Uterus (tissue), 4 donors: ENCODE results near the gene TRIP13. TPM values are rescaled to one million over a fixed set of nuclear protein-coding genes. Genes with fewer than 3 reads are reported as not detected.

Source experiments
- DNase-seq, 2 donors: peaks; one replicate each; pipeline ENCODE4 v3.0.0-alpha.2; 2019 to 2020
- H3K27ac ChIP-seq, 2 donors: fragments of 200-600 bp; sonication (generic); 1 replicate in 1 of 2; 2 replicates in 1 of 2; pipeline ENCODE4 v1.5.1; 2016 to 2018
- H3K27me3 ChIP-seq, 2 donors: fragments of 200-600 bp; sonication (generic); one replicate each; pipeline ENCODE4 v1.5.1; 2018 to 2019; ENCODE audit warnings: control low read depth in 1 of 2
- H3K36me3 ChIP-seq, 2 donors: fragments of 200-600 bp; sonication (generic); one replicate each; pipeline ENCODE4 v1.5.1; 2019; ENCODE audit warnings: control low read depth in 1 of 2
- H3K4me1 ChIP-seq, 2 donors: fragments of 200-600 bp; sonication (generic); one replicate each; pipeline ENCODE4 v1.5.1; 2018 to 2019; ENCODE audit warnings: control low read depth in 1 of 2
- H3K4me3 ChIP-seq, 2 donors: fragments of 200-600 bp; sonication (generic); 1 replicate in 1 of 2; 2 replicates in 1 of 2; pipeline ENCODE4 v1.5.1; 2018 to 2019; ENCODE audit warnings: mild to moderate bottlenecking in 1 of 2
- H3K9me3 ChIP-seq, 2 donors: fragments of 200-600 bp; sonication (generic); one replicate each; pipeline ENCODE4 v1.5.1; 2019; ENCODE audit warnings: control low read depth in 1 of 2
- CTCF ChIP-seq, 4 experiments: fragments of 200-600 bp in 2 of 4; fragments of 450-650 bp in 2 of 4; sonication (generic) in 2 of 4; IDR thresholded peaks; one replicate each; pipeline ENCODE4 v1.5.1; 2016 to 2019; ENCODE audit warnings: antibody characterized with exemption in 4 of 4, mild to moderate bottlenecking in 2 of 4, moderate library complexity in 1 of 4
- POLR2A ChIP-seq, 2 donors: fragments of 450-650 bp; IDR thresholded peaks; one replicate each; pipeline ENCODE4 v1.6.1; 2016; ENCODE audit warnings: antibody characterized with exemption in 2 of 2, mild to moderate bottlenecking in 1 of 2, moderate library complexity in 1 of 2
- intact Hi-C: fragments of 100-400 bp; cut with DNase I; formaldehyde crosslinking; loops from one replicate; pipeline ENCODE4 v1.15.1; 2023; ENCODE audit warnings: low total_unique reads
- total RNA-seq, 4 donors: library from RNA; depleted of rRNA in 3 of 4; stranded (reverse); fragments of >200 nt in 3 of 4; gene quantifications; one replicate each; pipeline versions ENCODE4 v1.1.0 to v1.2.4, GENCODE V29; 2014 to 2023
- donor health status: DM: yes; HTN: yes; CAD: no.

The TRIP13 gene
- total RNA-seq, 4 donors from 2014 or later, result 1.2 to 10.5 (median 1.3) TPM; not detected in 1

GRCh38 chr5:965604-966344 lies 73.1 kb downstream of the TRIP13 start:
- H3K4me3 ChIP-seq, result no peak overlapping the region
- no peaks in the 10 kb centered on the region for H3K4me1 ChIP-seq
- H3K36me3 ChIP-seq, result no peaks in the 10 kb centered on the region
- peaks cover 0 to 6% of the 10 kb centered on the region in 2 donors for H3K27me3 ChIP-seq
- no peak for TF ChIP-seq CTCF (IDR thresholded peaks at IDR 0.05)
- TF ChIP-seq POLR2A (IDR thresholded peaks at IDR 0.05), result no peak
- intact Hi-C loops, result no loop called here
- DNase-seq, result no peak
- H3K9me3 ChIP-seq, result no peaks in the 10 kb centered on the region
- no peak overlapping the region for H3K27ac ChIP-seq

GRCh38 chr5:966345-966710 lies 73.6 kb downstream of the TRIP13 start:
- no peaks in the 10 kb centered on the region for H3K4me1 ChIP-seq
- no peak overlapping the region for H3K27ac ChIP-seq
- H3K4me3 ChIP-seq, result no peak overlapping the region
- H3K36me3 ChIP-seq, result no peaks in the 10 kb centered on the region
- no peaks in the 10 kb centered on the region for H3K9me3 ChIP-seq
- TF ChIP-seq CTCF (IDR thresholded peaks at IDR 0.05), result no peak
- TF ChIP-seq POLR2A (IDR thresholded peaks at IDR 0.05), result no peak
- intact Hi-C loops, result no loop called here
- no peak for DNase-seq
- H3K27me3 ChIP-seq, result peaks cover 0 to 6% of the 10 kb centered on the region in 2 donors

- intact Hi-C loops, result no loop called here
- H3K4me1 ChIP-seq, result no peaks in the 10 kb centered on the region
- H3K9me3 ChIP-seq, result no peaks in the 10 kb centered on the region
- TF ChIP-seq POLR2A (IDR thresholded peaks at IDR 0.05), result no peak
- no peak for TF ChIP-seq CTCF (IDR thresholded peaks at IDR 0.05)
- peaks cover 0 to 6% of the 10 kb centered on the region in 2 donors for H3K27me3 ChIP-seq
- no peak for DNase-seq
- no peak overlapping the region for H3K27ac ChIP-seq
- no peaks in the 10 kb centered on the region for H3K36me3 ChIP-seq
- no peak overlapping the region for H3K4me3 ChIP-seq
Observed at GRCh38 chr5:966941-967340, 74.3 kb downstream of the TRIP13 start.

Other genes with a start within 250 kb of the TRIP13 start
- gene TPPP, start 199.5 kb upstream of the TRIP13 start, total RNA-seq, result 1 to 10 TPM in 2 of 4 donors, under 1 TPM in 2; 0.26 to 8.0 (median 1.0) TPM
- 10 to 100 TPM in 1 of 4 donors, 1 to 10 TPM in 1, under 1 TPM in 2; under 0.01 to 15.1 (median 1.5) TPM for gene ZDHHC11B, start 108.2 kb upstream of the TRIP13 start, total RNA-seq
- gene ZDHHC11, start 41.9 kb upstream of the TRIP13 start, total RNA-seq, result 10 to 100 TPM in 1 of 4 donors, 1 to 10 TPM in 2, not detected in 1; 1.8 to 14.4 (median 8.2) TPM
- 10 to 100 TPM; 31.0 to 53.9 (median 44.2) TPM for gene BRD9, start 83 bp upstream of the TRIP13 start, total RNA-seq
- gene NKD2, start 115.9 kb downstream of the TRIP13 start, total RNA-seq, result 10 to 100 TPM in 1 of 4 donors, 1 to 10 TPM in 1, not detected in 2; 2.5 to 11.1 TPM
- gene SLC12A7, start 219.2 kb downstream of the TRIP13 start, total RNA-seq, result 10 to 100 TPM in 3 of 4 donors, 1 to 10 TPM in 1; 4.6 to 49.8 (median 15.8) TPM